Transverse colon (tissue), 3 donors: Measurements from ENCODE around the gene YBX2.

Source experiments
- POLR2A ChIP-seq: fragments of 450-650 bp; IDR thresholded peaks from one replicate; pipeline ENCODE4 v1.6.1; 2016; ENCODE audit warnings: antibody characterized with exemption, mild to moderate bottlenecking, moderate library complexity
- TF ChIP-seq, protein P1 (sequence below), 5 experiments: fragments of 200-600 bp in 3 of 5; fragments of 450-650 bp in 2 of 5; sonication (generic) in 3 of 5; IDR thresholded peaks; 1 replicate in 2 of 5; 2 replicates in 3 of 5; pipeline ENCODE4 v1.5.1; 2016 to 2017; ENCODE audit warnings: antibody characterized with exemption in 5 of 5, inconsistent platforms in 3 of 5, mild to moderate bottlenecking in 2 of 5, moderate library complexity in 1 of 5

DNA sequence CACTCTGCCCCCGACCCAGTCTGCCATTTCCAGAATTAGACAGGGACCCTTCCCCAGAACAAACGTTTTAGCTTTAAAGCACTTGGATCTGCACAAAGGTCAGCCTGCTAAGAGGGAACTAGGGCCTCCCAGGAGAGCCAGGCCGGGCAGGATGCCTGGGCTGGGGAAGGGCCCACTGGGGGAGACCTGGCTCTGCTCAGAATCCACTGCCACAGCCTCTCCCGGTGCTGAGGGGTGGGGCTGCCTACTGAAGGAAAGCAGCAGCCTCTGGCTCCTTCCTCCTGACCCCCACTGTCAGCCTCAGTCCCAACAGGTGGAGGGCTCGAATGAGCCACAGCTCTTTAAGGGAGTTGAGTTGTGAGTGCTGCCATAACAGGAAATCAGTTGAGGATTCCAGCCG lies 1.7 kb downstream of the YBX2 start:
- TF ChIP-seq, protein P1, sequence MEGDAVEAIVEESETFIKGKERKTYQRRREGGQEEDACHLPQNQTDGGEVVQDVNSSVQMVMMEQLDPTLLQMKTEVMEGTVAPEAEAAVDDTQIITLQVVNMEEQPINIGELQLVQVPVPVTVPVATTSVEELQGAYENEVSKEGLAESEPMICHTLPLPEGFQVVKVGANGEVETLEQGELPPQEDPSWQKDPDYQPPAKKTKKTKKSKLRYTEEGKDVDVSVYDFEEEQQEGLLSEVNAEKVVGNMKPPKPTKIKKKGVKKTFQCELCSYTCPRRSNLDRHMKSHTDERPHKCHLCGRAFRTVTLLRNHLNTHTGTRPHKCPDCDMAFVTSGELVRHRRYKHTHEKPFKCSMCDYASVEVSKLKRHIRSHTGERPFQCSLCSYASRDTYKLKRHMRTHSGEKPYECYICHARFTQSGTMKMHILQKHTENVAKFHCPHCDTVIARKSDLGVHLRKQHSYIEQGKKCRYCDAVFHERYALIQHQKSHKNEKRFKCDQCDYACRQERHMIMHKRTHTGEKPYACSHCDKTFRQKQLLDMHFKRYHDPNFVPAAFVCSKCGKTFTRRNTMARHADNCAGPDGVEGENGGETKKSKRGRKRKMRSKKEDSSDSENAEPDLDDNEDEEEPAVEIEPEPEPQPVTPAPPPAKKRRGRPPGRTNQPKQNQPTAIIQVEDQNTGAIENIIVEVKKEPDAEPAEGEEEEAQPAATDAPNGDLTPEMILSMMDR (IDR thresholded peaks at IDR 0.05) = no peak
- no peak for TF ChIP-seq POLR2A
